HG03060 (cell line): ENCODE measurements around the gene PLEKHG7.
"Not testable (repeated sequence)": the region's sequence is repeated elsewhere in the genome, so short reads cannot be mapped to it uniquely, and the experiment has no call there.

Experiments used
- ATAC-seq: cut with Tn5 transposase; IDR thresholded peaks from one replicate; pipeline ENCODE4 v1.9.1; 2021; ENCODE audit warnings: low read depth, moderate number of reproducible peaks; ENCODE audit not compliant: unreplicated experiment

PLEKHG7 gene

GRCh38 chr12:92743026-92743425 lies 40.2 kb downstream of the PLEKHG7 start:
- no peak for ATAC-seq

- no peak for ATAC-seq
These were observed 43.2 kb downstream of the PLEKHG7 start for GRCh38 chr12:92745856-92746550.

GRCh38 chr12:92747151-92747550 lies 44.4 kb downstream of the PLEKHG7 start:
- ATAC-seq = no peak

- not testable (repeated sequence) for ATAC-seq
These were observed 46.9 kb downstream of the PLEKHG7 start for GRCh38 chr12:92749691-92750090.

- ATAC-seq = no peak
These were observed 51.4 kb downstream of the PLEKHG7 start for GRCh38 chr12:92753976-92754885.

GRCh38 chr12:92756898-92757596 lies 54.3 kb downstream of the PLEKHG7 start:
- no peak for ATAC-seq

GRCh38 chr12:92757597-92758121 lies 54.9 kb downstream of the PLEKHG7 start:
- no peak for ATAC-seq

- ATAC-seq = no peak
These were observed 57.0 kb downstream of the PLEKHG7 start for GRCh38 chr12:92759634-92760268.

GRCh38 chr12:92762773-92763172 lies 60.0 kb downstream of the PLEKHG7 start:
- ATAC-seq = no peak

GRCh38 chr12:92764831-92765230 lies 62.0 kb downstream of the PLEKHG7 start:
- ATAC-seq = no peak

GRCh38 chr12:92765871-92766270 lies 63.1 kb downstream of the PLEKHG7 start:
- no peak for ATAC-seq

GRCh38 chr12:92769124-92769901 lies 66.5 kb downstream of the PLEKHG7 start:
- ATAC-seq = peak; percentile 57

GRCh38 chr12:92771001-92771400 lies 68.2 kb downstream of the PLEKHG7 start:
- no peak for ATAC-seq

GRCh38 chr12:92775416-92775815 lies 72.6 kb downstream of the PLEKHG7 start:
- no peak for ATAC-seq

- ATAC-seq = no peak
These were observed 75.7 kb downstream of the PLEKHG7 start for GRCh38 chr12:92778525-92778924.

- ATAC-seq = no peak
These were observed 77.1 kb downstream of the PLEKHG7 start for GRCh38 chr12:92779902-92780301.

- ATAC-seq = no peak
These were observed 81.6 kb downstream of the PLEKHG7 start for GRCh38 chr12:92784356-92784755.

GRCh38 chr12:92784797-92785562 lies 82.2 kb downstream of the PLEKHG7 start:
- peak; percentile 93 for ATAC-seq

GRCh38 chr12:92785563-92785950 lies 82.8 kb downstream of the PLEKHG7 start:
- ATAC-seq = no peak
